GM13976 (cell line): ENCODE results near the gene ZMYM1.
"Not testable (repeated sequence)": the region's sequence is repeated elsewhere in the genome, so short reads cannot be mapped to it uniquely, and the experiment has no call there.

Experiments used
- DNase-seq: peaks from one replicate; pipeline ENCODE4 v3.0.0; 2012; ENCODE audit warnings: low spot score
- CTCF ChIP-seq: IDR thresholded peaks from 2 replicates; pipeline ENCODE4 v1.5.1; 2012; ENCODE audit warnings: borderline replicate concordance, mild to moderate bottlenecking; ENCODE audit not compliant: insufficient read depth; ENCODE audit errors: extremely low read depth, missing control alignments, control extremely low read depth
- in situ Hi-C: fragments of 300-500 bp; cut with MboI; formaldehyde crosslinking; loops from one replicate; pipeline ENCODE4 v1.12.0; 2022; ENCODE audit warnings: low sequenced_read_pairs, mixed read lengths, inconsistent platforms; ENCODE audit not compliant: unreplicated experiment

ZMYM1 gene

GRCh38 chr1:35047188-35047858 is 31.9 kb upstream of the ZMYM1 start:
- no peak for DNase-seq
- in situ Hi-C loops, result no loop called here
- TF ChIP-seq CTCF, result no peak

GRCh38 chr1:35049116-35049515 is 30.1 kb upstream of the ZMYM1 start:
- no peak for TF ChIP-seq CTCF
- DNase-seq, result no peak
- in situ Hi-C loops, result no loop called here

- in situ Hi-C loops, result no loop called here
- no peak for TF ChIP-seq CTCF
- no peak for DNase-seq
Observed at GRCh38 chr1:35053433-35053832, 25.8 kb upstream of the ZMYM1 start.

GRCh38 chr1:35054282-35054681 is 24.9 kb upstream of the ZMYM1 start:
- DNase-seq, in situ Hi-C loops: not testable (repeated sequence)

GRCh38 chr1:35058321-35058720 is 20.9 kb upstream of the ZMYM1 start:
- DNase-seq, in situ Hi-C loops: not testable (repeated sequence)

GRCh38 chr1:35058988-35059387 is 20.2 kb upstream of the ZMYM1 start:
- DNase-seq, result no peak
- no peak for TF ChIP-seq CTCF
- in situ Hi-C loops, result no loop called here

- in situ Hi-C loops, result no loop called here
- no peak for TF ChIP-seq CTCF
- peak; percentile 39 for DNase-seq
Observed at GRCh38 chr1:35062518-35063196, 16.5 kb upstream of the ZMYM1 start.
